ENCODE data around the gene APOL5.

GRCh38 chr22:35777335-35777975, 59.8 kb downstream of the APOL5 start:
- TF ChIP-seq CTCF (IDR thresholded peaks at IDR 0.05; ENCODE audit: insufficient read depth, low read length) (no peak), POLR2AphosphoS5 (IDR thresholded peaks at IDR 0.05; ENCODE audit: low read depth) (no peak), GABPA (IDR thresholded peaks at IDR 0.05; ENCODE audit: low read depth) (no peak)

Measured in HL-60 (cell line).